ENCODE results near the gene CHD9.

The CHD9 gene

DNA sequence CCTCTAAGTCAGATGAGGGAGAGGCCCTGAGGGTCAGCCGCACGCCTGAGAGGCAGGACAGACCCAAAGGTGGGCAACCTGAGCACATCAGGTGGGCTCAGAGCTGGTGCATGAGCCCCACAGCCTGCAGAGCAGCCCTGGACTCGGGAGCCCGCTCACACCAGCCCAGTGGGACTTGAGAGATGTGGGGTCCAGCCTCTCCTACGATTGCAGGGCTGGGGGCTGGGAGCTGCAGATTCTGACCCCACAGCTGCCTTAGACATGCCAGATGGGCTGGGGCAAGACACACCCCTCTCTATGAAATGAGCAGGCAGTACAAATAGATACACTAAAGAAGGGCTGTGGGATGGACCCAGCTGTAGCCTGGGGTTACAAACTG is 302.4 kb downstream of the CHD9 start:
- no peak for DNase-seq (ENCODE audit: low read depth in 2 of 2, low spot score in 1 of 2)

DNA sequence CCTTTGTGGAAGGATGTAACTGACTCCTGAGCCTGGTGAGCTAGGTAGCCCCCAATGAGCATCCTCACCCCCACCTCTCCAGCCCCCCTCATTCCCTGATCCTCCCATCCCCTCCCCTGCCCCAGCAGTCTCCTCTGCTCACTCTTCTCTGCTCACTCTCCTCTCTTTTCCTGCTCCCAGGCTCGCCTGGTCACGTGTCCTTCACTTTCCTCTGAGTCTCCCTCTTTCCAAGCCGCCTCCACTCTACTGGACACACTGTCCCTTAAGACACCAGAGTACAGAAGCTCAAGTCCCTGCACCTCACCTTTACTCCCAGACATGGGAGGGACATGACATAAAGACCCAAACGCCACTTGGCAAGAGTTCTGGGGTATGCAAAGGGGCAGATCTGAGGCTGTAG is 303.2 kb downstream of the CHD9 start:
- DNase-seq (ENCODE audit: low read depth in 2 of 2, low spot score in 1 of 2): no peak

DNA sequence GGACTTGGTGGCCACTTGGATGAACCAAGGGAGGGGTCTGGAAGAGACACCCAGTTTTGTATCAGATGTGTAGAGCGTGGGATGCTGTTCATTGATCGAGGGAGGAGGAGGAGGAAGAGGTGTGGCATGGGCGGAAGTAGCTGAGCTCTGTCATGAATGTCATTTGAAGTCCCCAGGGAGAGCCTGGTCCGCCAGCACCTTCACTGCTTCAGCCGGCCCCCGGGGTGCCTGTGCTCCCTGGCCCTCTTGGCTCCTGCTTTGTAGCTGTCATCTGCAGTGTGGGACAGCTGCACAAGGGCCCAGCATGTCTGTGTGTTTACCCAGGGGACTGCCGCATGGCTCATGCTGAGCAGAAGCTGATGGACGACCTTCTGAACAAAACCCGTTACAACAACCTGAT is 304.1 kb downstream of the CHD9 start:
- no peak for DNase-seq (ENCODE audit: low read depth in 2 of 2, low spot score in 1 of 2)

DNA sequence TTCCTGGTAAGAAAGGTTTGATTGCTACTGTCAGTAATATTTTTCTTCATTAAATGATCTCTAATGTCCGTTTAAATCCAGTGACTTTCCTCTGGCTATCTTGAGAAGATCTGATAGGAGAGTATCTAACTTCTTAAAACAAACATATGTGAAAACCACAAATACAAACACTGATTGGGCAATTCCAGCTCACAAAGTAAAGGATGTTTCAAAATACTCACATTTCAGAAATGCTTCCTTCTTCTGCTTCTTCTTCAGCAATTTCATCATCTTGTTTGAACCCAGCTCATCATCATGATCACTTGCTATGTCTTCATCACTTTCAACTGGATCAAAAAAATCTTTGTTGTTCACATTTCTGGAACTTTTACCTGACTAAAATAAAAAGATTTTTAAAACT is 315.1 kb downstream of the CHD9 start:
- no peak for DNase-seq (ENCODE audit: low read depth in 2 of 2, low spot score in 1 of 2)

DNA sequence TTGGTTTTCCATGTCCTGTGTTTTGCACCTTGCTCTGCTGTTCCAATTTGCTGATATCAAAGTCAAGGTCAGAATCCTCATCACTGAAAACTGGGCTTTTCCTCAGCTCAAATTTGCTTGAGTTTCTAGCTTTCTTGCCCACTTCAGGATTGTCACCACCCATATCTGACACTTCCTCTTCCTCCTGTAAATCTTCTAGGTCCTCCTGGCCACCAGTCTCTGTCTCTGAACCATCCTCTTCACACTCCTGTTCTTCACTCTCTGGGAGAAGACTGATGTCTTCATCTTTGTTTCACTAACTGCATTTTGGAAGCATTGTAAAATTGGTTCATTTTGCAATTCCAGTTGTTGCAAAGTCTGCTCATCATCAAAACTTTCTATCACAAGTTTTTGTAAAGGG is 316.0 kb downstream of the CHD9 start:
- no peak for DNase-seq (ENCODE audit: low read depth in 2 of 2, low spot score in 1 of 2)

DNA sequence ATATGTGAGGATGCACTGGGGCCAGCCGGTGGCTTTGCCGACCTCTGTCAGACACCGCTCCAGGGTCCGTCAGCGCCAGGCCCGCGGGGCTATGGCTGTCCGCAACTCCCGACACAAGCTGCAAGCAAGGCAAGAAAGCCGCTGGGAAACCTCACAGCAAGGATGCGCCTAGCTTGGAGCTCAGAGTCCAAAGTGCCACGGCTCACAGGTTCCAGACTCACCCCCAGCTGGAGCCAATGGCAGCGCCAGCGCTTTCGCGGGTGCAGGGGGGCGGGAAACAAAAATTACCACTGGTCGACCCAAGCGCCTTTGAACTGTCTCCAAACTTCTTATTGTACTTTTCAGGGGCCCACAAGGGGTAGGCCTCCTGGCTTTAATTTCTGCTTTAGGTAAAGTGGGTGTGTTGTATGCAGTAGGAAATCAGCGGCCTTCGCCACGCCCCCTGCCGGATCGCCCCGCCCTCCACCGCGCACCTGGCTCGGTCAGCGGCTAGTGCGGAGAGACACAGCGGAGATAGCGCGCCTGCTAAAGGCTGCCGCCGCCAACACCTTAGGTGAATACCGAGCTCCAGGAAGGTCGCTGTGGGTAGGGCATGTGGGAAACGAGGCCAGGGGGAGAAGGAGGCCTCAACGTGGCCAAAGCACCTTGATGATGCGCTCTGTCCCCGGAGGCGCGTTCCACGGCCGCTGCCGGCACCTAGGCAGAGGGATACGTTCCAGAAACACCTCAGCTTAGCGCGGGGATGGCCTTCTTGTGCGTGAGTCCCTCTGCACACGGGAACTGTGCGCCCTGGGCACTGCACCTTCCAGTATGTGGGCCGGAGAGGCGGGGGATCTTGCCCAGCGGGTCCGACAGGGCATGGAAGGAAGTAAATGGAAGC is 318.4 kb downstream of the CHD9 start:
- peak; percentile 58 to 63 for DNase-seq (ENCODE audit: low read depth in 2 of 2, low spot score in 1 of 2)

DNA sequence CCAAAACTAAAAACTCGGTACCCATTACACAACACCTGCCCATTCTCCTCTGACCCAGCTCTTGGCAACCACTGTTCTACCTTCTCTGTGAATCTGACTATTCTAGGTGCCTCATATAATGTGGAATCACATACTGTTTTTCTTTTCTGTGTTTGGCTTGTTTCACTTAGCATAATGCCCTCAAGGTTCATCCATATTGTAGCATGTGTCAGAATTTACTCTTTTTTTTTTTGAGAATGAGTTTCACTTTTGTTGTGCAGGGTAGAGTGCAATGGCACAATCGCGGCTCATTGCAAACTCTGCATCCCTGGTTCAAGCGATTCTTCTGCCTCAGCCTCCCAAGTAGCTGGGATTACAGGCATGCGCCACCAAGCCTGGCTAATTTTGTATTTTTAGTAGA is 320.0 kb downstream of the CHD9 start:
- DNase-seq (ENCODE audit: low read depth in 2 of 2, low spot score in 1 of 2): no peak

DNA sequence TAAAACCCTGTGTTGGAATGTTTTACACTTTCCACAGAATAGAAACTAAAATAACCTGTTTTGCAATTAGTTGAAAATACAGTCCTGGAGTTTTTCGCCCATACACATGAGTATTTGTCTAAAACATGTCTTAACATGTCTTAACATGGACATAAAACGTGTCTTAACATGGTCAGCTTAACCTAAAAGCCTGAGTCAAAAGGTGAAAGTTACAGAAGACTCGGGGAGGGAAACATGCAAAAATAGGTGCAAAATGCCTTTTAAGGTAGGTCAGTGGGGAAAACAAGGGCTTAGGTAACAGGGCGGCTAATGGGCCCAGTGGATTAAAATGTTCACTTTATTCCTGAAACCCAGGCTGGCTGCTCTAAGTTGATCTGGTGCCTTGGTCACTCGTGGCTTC is 323.3 kb downstream of the CHD9 start:
- DNase-seq (ENCODE audit: low read depth in 2 of 2, low spot score in 1 of 2): no peak

All from stimulated activated CD8-positive, alpha-beta memory T cell treated with anti-CD3 and anti-CD28 coated beads, Interleukin-4, amount 100 ng/mL, for 4 hours (primary cell).